Mesendoderm (in vitro differentiated cells): ENCODE results near the gene RAB8B.
A peak's percentile ranks its signal among the peaks of the same experiment; 100 is the strongest.

Experiments used
- DNase-seq: peaks from one replicate; pipeline ENCODE4 v3.0.0; 2013
- H2AK5ac ChIP-seq: 2 replicates; pipeline ENCODE4 v1.6.1; 2013; ENCODE audit warnings: low read length, inconsistent platforms
- H2BK120ac ChIP-seq: 2 replicates; pipeline ENCODE4 v1.6.1; 2013; ENCODE audit warnings: low read depth, mild to moderate bottlenecking, low read length, moderate library complexity, mixed read lengths
- H2BK15ac ChIP-seq: replicated peaks from 2 replicates; pipeline ENCODE4 v1.6.1; 2013; ENCODE audit warnings: low read depth, mild to moderate bottlenecking, moderate library complexity
- H2BK5ac ChIP-seq: 2 replicates; pipeline ENCODE4 v1.6.1; 2013; ENCODE audit warnings: low read length, inconsistent platforms
- H3K18ac ChIP-seq: 2 replicates; pipeline ENCODE4 v1.6.1; 2013; ENCODE audit warnings: mild to moderate bottlenecking, low read length, mixed read lengths
- H3K23ac ChIP-seq: one replicate; pipeline ENCODE4 v1.6.1; 2013; ENCODE audit warnings: low read length
- H3K27ac ChIP-seq: 2 replicates; pipeline ENCODE4 v1.5.1; 2013; ENCODE audit warnings: low read depth, mild to moderate bottlenecking, inconsistent platforms, low read length, moderate library complexity
- H3K27me3 ChIP-seq: 2 replicates; pipeline ENCODE4 v1.6.1; 2013; ENCODE audit warnings: low read length, control low read depth, mild to moderate bottlenecking, inconsistent platforms; ENCODE audit not compliant: insufficient read depth, poor library complexity
- H3K36me3 ChIP-seq: 2 replicates; pipeline ENCODE4 v1.6.1; 2013; ENCODE audit warnings: low read length, inconsistent platforms; ENCODE audit not compliant: control insufficient read depth, insufficient read depth
- H3K4ac ChIP-seq: one replicate; pipeline ENCODE4 v1.6.1; 2013; ENCODE audit warnings: low read depth, mild to moderate bottlenecking, low read length, moderate library complexity
- H3K4me1 ChIP-seq: 2 replicates; pipeline ENCODE4 v1.6.1; 2013; ENCODE audit warnings: low read depth, low read length, inconsistent platforms; ENCODE audit not compliant: control insufficient read depth
- H3K4me2 ChIP-seq: 2 replicates; pipeline ENCODE4 v1.6.1; 2013; ENCODE audit warnings: low read length
- H3K4me3 ChIP-seq: 2 replicates; pipeline ENCODE4 v1.5.1; 2013; ENCODE audit warnings: mild to moderate bottlenecking, low read length
- H3K56ac ChIP-seq: one replicate; pipeline ENCODE4 v1.6.1; 2013; ENCODE audit warnings: low read length
- H3K79me1 ChIP-seq: 2 replicates; pipeline ENCODE4 v1.6.1; 2013; ENCODE audit warnings: low read length, inconsistent platforms
- H3K79me2 ChIP-seq: 2 replicates; pipeline ENCODE4 v1.6.1; 2013; ENCODE audit warnings: mild to moderate bottlenecking, low read length; ENCODE audit not compliant: control insufficient read depth, insufficient read depth
- H3K9ac ChIP-seq: 2 replicates; pipeline ENCODE4 v1.6.1; 2013; ENCODE audit warnings: low read length, inconsistent platforms
- H4K5ac ChIP-seq: one replicate; pipeline ENCODE4 v1.6.1; 2013; ENCODE audit warnings: low read length
- H4K8ac ChIP-seq: one replicate; pipeline ENCODE4 v1.6.1; 2013; ENCODE audit warnings: low read depth, mild to moderate bottlenecking, control low read depth, low read length, moderate library complexity
- WGBS: extraction: QIAGEN DNeasy Blood & Tissue Kit; methylation state at CpG from one replicate; pipeline ENCODE4 v1.1.7; 2013; ENCODE audit warnings: low lambda C conversion rate, missing lambda C conversion rate; ENCODE audit not compliant: insufficient coverage; ENCODE audit errors: extremely low coverage; 5-methylcytosine and 5-hydroxymethylcytosine counted together

The RAB8B gene

GRCh38 chr15:63277038-63277892 is 87.9 kb downstream of the RAB8B start, which contains the start of gene APH1B:
Gene APH1B (plus strand): TSS chr15:63277605. CDS start chr15:63277624, 19 bp downstream.
- Histone ChIP-seq H3K56ac (peak within 1 kb of the TSS; percentile 91), H3K4me1 (peaks cover 2% of the 10 kb centered on the region), H3K36me3 (no peaks in the 10 kb centered on the region), H3K18ac (peak within 1 kb of the TSS; percentile 68), H2BK15ac (no peak within 1 kb of the TSS), H2BK5ac (no peak within 1 kb of the TSS), H2AK5ac (no peak within 1 kb of the TSS), H3K4ac (peak within 1 kb of the TSS; percentile 58), H3K23ac (peak within 1 kb of the TSS; percentile 2), H3K79me1 (no peaks in the 10 kb centered on the region), H4K5ac (no peak within 1 kb of the TSS), H3K9ac (peak within 1 kb of the TSS; percentile 90), H4K8ac (peak within 1 kb of the TSS; percentile 57), H3K4me3 (peak within 1 kb of the TSS; percentile 73), H3K79me2 (no peaks in the 10 kb centered on the region), H3K27ac (peak within 1 kb of the TSS; percentile 52), H3K27me3 (no peaks in the 10 kb centered on the region), H3K4me2 (peak within 1 kb of the TSS; percentile 82), H2BK120ac (no peak within 1 kb of the TSS)
- WGBS: no CpG with 5 or more reads among the region's 102 CpGs
- peak; percentile 87 for DNase-seq

GRCh38 chr15:63277893-63278456 is 88.6 kb downstream of the RAB8B start:
- Histone ChIP-seq H3K56ac (peak overlapping the region; percentile 91), H4K8ac (no peak overlapping the region), H3K4me3 (peak overlapping the region; percentile 63), H3K23ac (no peak overlapping the region), H3K27me3 (no peaks in the 10 kb centered on the region), H3K4ac (peak overlapping the region; percentile 58), H2AK5ac (no peak overlapping the region), H3K4me2 (peak overlapping the region; percentile 50), H3K9ac (peak overlapping the region; percentile 72), H3K4me1 (peaks cover 2% of the 10 kb centered on the region), H3K79me1 (no peaks in the 10 kb centered on the region), H3K36me3 (no peaks in the 10 kb centered on the region), H2BK15ac (no peak overlapping the region), H3K79me2 (no peaks in the 10 kb centered on the region), H2BK5ac (no peak overlapping the region), H3K18ac (peak overlapping the region; percentile 68), H4K5ac (no peak overlapping the region), H2BK120ac (no peak overlapping the region), H3K27ac (no peak overlapping the region)
- WGBS: no CpG with 5 or more reads among the region's 17 CpGs
- DNase-seq: peak; percentile 41

- Histone ChIP-seq H3K4ac (no peak overlapping the region), H2BK15ac (no peak overlapping the region)
- no CpG with 5 or more reads among the region's 9 CpGs for WGBS
Observed at GRCh38 chr15:63283126-63283525, 93.7 kb downstream of the RAB8B start.

GRCh38 chr15:63284335-63284734 is 94.9 kb downstream of the RAB8B start:
- no peak overlapping the region for H3K9ac ChIP-seq
- no peak overlapping the region for H3K4ac ChIP-seq
- no peak overlapping the region for H3K18ac ChIP-seq
- H4K5ac ChIP-seq: no peak overlapping the region
- H3K4me3 ChIP-seq: no peak overlapping the region
- no peak overlapping the region for H2BK15ac ChIP-seq
- no peak overlapping the region for H2BK120ac ChIP-seq
- H2BK5ac ChIP-seq: no peak overlapping the region
- no peak overlapping the region for H2AK5ac ChIP-seq
- no peaks in the 10 kb centered on the region for H3K27me3 ChIP-seq
- H3K27ac ChIP-seq: no peak overlapping the region
- no peak overlapping the region for H3K23ac ChIP-seq
- H3K4me1 ChIP-seq: no peaks in the 10 kb centered on the region
- DNase-seq: no peak
- H3K4me2 ChIP-seq: no peak overlapping the region
- H4K8ac ChIP-seq: no peak overlapping the region
- H3K36me3 ChIP-seq: no peaks in the 10 kb centered on the region
- no peaks in the 10 kb centered on the region for H3K79me1 ChIP-seq
- WGBS: no CpG with 5 or more reads among the region's 6 CpGs
- H3K56ac ChIP-seq: no peak overlapping the region
- H3K79me2 ChIP-seq: no peaks in the 10 kb centered on the region

More at GRCh38 chr15:63283126-63283525, 93.7 kb downstream of the RAB8B start:
- Histone ChIP-seq H2AK5ac (no peak overlapping the region), H4K8ac (no peak overlapping the region), H3K79me1 (no peaks in the 10 kb centered on the region), H3K27ac (no peak overlapping the region), H3K27me3 (no peaks in the 10 kb centered on the region), H2BK120ac (no peak overlapping the region), H3K23ac (no peak overlapping the region), H3K9ac (no peak overlapping the region), H3K79me2 (no peaks in the 10 kb centered on the region), H3K4me2 (no peak overlapping the region), H2BK5ac (no peak overlapping the region), H3K56ac (no peak overlapping the region), H3K4me3 (no peak overlapping the region), H3K18ac (no peak overlapping the region), H3K36me3 (no peaks in the 10 kb centered on the region), H3K4me1 (no peaks in the 10 kb centered on the region), H4K5ac (no peak overlapping the region)
- no peak for DNase-seq

GRCh38 chr15:63287109-63287508 is 97.7 kb downstream of the RAB8B start:
- Histone ChIP-seq H3K4me1 (no peaks in the 10 kb centered on the region), H3K4me3 (no peak overlapping the region), H3K4me2 (no peak overlapping the region), H3K18ac (no peak overlapping the region), H4K8ac (no peak overlapping the region), H3K36me3 (no peaks in the 10 kb centered on the region), H3K79me1 (no peaks in the 10 kb centered on the region), H4K5ac (no peak overlapping the region), H2AK5ac (no peak overlapping the region), H3K56ac (no peak overlapping the region), H3K27ac (no peak overlapping the region), H3K4ac (no peak overlapping the region), H3K27me3 (no peaks in the 10 kb centered on the region), H3K79me2 (no peaks in the 10 kb centered on the region), H3K23ac (no peak overlapping the region), H2BK120ac (no peak overlapping the region), H2BK5ac (no peak overlapping the region), H3K9ac (no peak overlapping the region), H2BK15ac (no peak overlapping the region)
- DNase-seq: no peak
- WGBS: no CpG with 5 or more reads among the region's 2 CpGs
